Measurements from ENCODE around the gene TMEM242. TPM values are rescaled to one million over a fixed set of nuclear protein-coding genes. Genes with fewer than 3 reads are reported as not detected.

Gene TMEM242
- total RNA-seq, 6 experiments from 2014 or later: 9.4 to 12.8 (median 10.8) TPM

DNA sequence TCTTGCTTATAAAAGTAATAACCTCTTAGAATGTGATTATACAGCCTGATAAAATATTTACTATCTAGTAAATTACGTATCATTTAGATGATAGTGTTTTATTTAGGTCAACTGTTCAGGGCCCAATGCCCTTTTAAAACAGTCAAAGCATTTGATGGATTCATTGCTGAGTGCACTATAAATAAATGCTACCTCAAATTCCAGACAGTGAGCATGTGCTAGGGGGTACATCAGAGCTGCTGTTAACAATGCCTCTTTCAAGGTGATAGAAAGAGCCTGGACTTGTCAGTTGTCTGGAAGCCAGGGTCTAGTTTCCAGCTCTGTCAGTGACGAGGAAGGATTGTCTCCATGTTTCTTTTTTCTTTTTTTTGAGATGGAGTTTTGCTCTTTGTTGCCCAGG is 7.5 kb upstream of the TMEM242 start:
- Mint-ChIP-seq H3K27ac (no peak overlapping the region), H3K9me3 (no peaks in the 10 kb centered on the region), H3K36me3 (ENCODE audit: low read depth) (no peaks in the 10 kb centered on the region), H3K4me1 (ENCODE audit: low read depth) (peaks cover 43% of the 10 kb centered on the region), H3K4me3 (no peak overlapping the region), H3K27me3 (ENCODE audit: insufficient read depth) (peaks cover 6% of the 10 kb centered on the region; the same call in 1 of the 2 replicates)
- no peak for DNase-seq
- TF ChIP-seq, protein P1, sequence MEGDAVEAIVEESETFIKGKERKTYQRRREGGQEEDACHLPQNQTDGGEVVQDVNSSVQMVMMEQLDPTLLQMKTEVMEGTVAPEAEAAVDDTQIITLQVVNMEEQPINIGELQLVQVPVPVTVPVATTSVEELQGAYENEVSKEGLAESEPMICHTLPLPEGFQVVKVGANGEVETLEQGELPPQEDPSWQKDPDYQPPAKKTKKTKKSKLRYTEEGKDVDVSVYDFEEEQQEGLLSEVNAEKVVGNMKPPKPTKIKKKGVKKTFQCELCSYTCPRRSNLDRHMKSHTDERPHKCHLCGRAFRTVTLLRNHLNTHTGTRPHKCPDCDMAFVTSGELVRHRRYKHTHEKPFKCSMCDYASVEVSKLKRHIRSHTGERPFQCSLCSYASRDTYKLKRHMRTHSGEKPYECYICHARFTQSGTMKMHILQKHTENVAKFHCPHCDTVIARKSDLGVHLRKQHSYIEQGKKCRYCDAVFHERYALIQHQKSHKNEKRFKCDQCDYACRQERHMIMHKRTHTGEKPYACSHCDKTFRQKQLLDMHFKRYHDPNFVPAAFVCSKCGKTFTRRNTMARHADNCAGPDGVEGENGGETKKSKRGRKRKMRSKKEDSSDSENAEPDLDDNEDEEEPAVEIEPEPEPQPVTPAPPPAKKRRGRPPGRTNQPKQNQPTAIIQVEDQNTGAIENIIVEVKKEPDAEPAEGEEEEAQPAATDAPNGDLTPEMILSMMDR (IDR thresholded peaks at IDR 0.05): no peak

DNA sequence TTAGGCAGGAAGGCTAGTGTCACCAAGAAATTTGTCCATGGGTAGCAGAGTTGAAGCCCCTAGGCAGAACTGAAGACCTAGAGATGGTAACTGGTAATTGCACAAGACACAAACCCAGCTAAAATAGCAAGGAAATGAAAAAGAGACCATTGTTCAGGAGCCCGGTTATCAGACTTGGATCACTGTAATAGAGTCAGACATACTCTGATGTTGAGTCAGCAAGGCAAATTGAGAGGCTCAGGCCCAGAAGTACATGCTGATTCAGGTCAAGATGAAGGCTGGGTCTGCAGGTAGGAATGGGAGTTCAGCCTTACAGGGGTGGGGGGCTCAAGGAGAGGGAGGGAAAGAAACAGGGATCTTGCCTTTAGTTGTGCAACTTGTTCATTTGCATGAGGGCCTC is 6.5 kb upstream of the TMEM242 start:
- Mint-ChIP-seq H3K4me1 (ENCODE audit: low read depth) (peaks cover 50% of the 10 kb centered on the region), H3K27me3 (ENCODE audit: insufficient read depth) (peaks cover 6% of the 10 kb centered on the region; the same call in 1 of the 2 replicates), H3K36me3 (ENCODE audit: low read depth) (no peaks in the 10 kb centered on the region), H3K4me3 (peak overlapping the region; percentile 18; the same call in 1 of the 2 replicates), H3K27ac (peak overlapping the region; percentile 38), H3K9me3 (no peaks in the 10 kb centered on the region)
- TF ChIP-seq, protein P1 (IDR thresholded peaks at IDR 0.05): no peak
- DNase-seq: peak; percentile 37

DNA sequence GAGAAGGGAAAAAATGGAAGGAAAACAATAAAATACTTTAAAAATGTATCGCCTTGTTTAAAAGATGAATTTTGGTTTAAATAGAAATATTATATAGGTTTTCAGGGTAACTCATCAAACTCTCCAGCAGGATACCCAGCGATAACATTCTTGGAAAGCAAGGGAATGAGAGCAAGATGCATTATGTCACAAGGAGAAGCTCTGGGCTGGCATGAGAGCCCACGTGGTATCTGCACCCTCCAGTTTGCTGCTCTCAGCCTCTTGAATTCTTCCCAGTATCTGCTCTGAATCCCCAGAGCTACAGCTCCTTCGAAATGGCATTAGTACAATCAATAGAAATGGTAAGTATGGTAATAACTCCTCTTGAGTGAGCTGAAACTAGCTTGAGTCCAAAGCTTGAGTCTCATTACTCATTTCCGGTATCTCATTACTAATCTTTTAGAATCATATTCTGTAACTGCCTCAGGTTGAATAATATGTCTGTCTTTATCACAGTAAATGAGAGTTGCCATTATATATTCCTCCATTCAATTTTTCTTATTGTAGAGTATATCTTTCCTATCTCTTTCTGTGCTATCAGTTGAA is 4.9 kb upstream of the TMEM242 start:
- TF ChIP-seq, protein P1 (IDR thresholded peaks at IDR 0.05): no peak; the same call in 1 of the 2 replicates
- Mint-ChIP-seq H3K36me3 (ENCODE audit: low read depth) (no peaks in the 10 kb centered on the region), H3K9me3 (no peaks in the 10 kb centered on the region), H3K4me3 (no peak overlapping the region; the same call in 1 of the 2 replicates), H3K27ac (peak overlapping the region; percentile 32; the same call in 1 of the 2 replicates), H3K4me1 (ENCODE audit: low read depth) (peaks cover 61% of the 10 kb centered on the region), H3K27me3 (ENCODE audit: insufficient read depth) (peaks cover 6% of the 10 kb centered on the region; the same call in 1 of the 2 replicates)
- no peak for DNase-seq

DNA sequence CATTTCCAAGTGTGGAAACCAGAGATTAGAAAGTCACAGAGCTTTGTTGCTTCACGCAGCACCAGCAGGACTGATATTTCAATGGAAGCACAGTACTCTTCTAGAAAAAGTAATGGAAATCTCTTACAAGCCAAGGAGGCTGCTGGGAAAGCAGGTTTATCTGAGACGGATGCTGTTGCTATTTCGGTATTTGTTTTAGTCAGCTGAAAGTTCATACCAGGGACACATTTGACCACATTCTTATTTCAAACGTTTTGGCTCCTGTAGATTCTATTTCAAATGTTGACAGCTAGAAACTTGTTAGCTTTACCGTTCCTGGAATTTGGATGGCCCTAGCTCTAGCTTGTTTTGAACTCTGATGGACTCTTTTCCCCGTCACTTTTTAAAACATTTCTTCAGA is 3.7 kb upstream of the TMEM242 start:
- Mint-ChIP-seq H3K4me3 (no peak overlapping the region), H3K4me1 (ENCODE audit: low read depth) (peaks cover 61% of the 10 kb centered on the region), H3K36me3 (ENCODE audit: low read depth) (no peaks in the 10 kb centered on the region), H3K27me3 (ENCODE audit: insufficient read depth) (peaks cover 4% of the 10 kb centered on the region; the same call in 1 of the 2 replicates), H3K9me3 (no peaks in the 10 kb centered on the region), H3K27ac (no peak overlapping the region)
- no peak for DNase-seq
- TF ChIP-seq, protein P1 (IDR thresholded peaks at IDR 0.05): no peak

GRCh38 chr6:157325069-157325805 is 1.9 kb upstream of the TMEM242 start:
- H3K4me1 Mint-ChIP-seq (ENCODE audit: low read depth): peaks cover 65% of the 10 kb centered on the region
- no peaks in the 10 kb centered on the region for H3K9me3 Mint-ChIP-seq
- peaks cover 5% of the 10 kb centered on the region; the same call in 1 of the 2 replicates for H3K36me3 Mint-ChIP-seq (ENCODE audit: low read depth)
- peak overlapping the region; percentile 52 for H3K4me3 Mint-ChIP-seq
- H3K27me3 Mint-ChIP-seq (ENCODE audit: insufficient read depth): no peaks in the 10 kb centered on the region
- TF ChIP-seq, protein P1 (IDR thresholded peaks at IDR 0.05): no peak
- DNase-seq: peak; percentile 37
- peak overlapping the region; percentile 61 for H3K27ac Mint-ChIP-seq

Measured in HFFc6 (cell line).